NCI-H1105 treated with DMSO at 0.1 percent for 48 hours (cell line): ENCODE data around the gene RRM1.

Experiments
- DNase-seq: peaks from one replicate; lab custom pipeline; 2025; lab: John Stamatoyannopoulos, UW

RRM1 gene

DNA sequence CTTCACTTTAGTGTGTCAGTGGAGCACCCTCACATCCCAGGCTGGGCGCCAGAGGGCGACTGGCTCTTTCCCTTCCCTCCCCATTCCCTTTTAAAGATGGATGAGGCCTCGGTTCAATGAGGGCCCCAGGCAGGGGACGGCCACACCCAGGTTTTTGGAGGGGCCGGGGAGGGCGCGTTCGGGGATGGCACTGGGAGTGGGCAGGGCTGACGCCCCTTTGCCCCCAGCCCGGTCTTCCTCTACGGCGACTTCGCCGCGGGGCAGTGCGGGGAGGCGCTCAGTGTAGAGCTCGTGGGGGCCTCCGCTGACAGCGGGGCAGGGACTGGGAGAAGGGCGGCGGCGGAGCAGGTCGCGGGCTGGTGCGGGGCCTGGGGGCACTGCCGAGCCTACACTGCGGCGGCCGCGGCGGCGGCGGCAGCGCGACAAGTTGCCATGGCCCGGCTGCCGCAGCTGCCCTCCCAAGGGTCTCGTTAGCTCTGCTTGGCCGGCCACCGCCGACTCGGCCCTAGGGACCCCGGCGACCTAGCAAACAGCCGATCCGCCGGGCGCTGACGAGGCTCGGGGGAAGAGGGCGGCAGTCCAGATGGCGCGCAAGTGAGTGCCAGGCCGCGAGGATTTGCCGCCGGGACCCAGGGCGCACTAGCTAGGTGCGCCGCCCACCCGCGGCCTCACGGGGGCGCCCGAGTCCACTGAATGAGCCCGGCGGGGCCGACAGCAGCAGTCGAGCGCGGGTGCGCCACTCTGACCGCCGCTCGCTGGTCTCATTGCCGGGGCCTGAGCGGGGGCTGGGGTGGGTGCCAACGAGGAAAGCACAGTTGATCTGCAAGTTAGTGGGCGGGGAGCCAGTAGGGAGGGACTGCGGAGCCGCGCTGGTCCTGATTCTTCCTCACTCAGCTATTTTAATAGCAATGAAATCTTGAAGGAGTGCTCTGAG is 92.7 kb downstream of the RRM1 start:
- DNase-seq: peak; percentile 87
